ENCODE results near the gene GTF3C5. TPM values are rescaled to one million over a fixed set of nuclear protein-coding genes. Genes with fewer than 3 reads are reported as not detected.

Gene GTF3C5
- polyA plus RNA-seq, 1 of the 3 experiments (the other 2 are of a cell fraction), result 57.3 TPM

DNA sequence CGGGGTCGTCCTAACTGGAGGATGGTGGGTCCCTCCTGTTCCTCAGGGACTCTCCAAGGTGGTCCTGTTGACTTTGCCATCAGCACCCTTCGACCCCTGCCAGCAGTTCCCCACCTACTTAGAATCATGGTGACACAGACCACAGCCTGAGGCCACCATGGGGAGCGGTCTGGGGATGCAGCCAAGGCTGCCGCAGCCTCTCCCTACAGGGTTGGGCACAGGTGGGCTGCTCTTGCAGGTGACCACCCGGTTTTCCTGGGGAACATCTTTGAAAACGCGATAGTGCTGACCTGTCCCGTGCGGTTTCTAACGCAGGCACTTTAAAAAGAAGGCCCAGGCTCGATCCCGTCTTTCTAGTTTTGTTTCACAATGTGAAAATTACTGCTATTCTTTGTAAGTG is 18.2 kb downstream of the GTF3C5 start (continued):
- TF ChIP-seq, protein P1, sequence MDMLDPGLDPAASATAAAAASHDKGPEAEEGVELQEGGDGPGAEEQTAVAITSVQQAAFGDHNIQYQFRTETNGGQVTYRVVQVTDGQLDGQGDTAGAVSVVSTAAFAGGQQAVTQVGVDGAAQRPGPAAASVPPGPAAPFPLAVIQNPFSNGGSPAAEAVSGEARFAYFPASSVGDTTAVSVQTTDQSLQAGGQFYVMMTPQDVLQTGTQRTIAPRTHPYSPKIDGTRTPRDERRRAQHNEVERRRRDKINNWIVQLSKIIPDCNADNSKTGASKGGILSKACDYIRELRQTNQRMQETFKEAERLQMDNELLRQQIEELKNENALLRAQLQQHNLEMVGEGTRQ (IDR thresholded peaks at IDR 0.05; ENCODE audit: borderline replicate concordance, low read depth, low read length), result no peak
- TF ChIP-seq EP300 (IDR thresholded peaks at IDR 0.05; ENCODE audit: borderline replicate concordance in 1 of 2, low read depth in 1 of 2, low read length in 1 of 2), result no peak
- no peak for TF ChIP-seq GATA2 (CRISPR knock-in tag; IDR thresholded peaks at IDR 0.05)
- no peak for TF ChIP-seq YY1 (IDR thresholded peaks at IDR 0.05; ENCODE audit: low read depth)
- no peak for TF ChIP-seq TAF1 (IDR thresholded peaks at IDR 0.05; ENCODE audit: borderline replicate concordance, low read depth, low read length)
- no peak for TF ChIP-seq TCF12 (IDR thresholded peaks at IDR 0.05)
- TF ChIP-seq, protein P2, sequence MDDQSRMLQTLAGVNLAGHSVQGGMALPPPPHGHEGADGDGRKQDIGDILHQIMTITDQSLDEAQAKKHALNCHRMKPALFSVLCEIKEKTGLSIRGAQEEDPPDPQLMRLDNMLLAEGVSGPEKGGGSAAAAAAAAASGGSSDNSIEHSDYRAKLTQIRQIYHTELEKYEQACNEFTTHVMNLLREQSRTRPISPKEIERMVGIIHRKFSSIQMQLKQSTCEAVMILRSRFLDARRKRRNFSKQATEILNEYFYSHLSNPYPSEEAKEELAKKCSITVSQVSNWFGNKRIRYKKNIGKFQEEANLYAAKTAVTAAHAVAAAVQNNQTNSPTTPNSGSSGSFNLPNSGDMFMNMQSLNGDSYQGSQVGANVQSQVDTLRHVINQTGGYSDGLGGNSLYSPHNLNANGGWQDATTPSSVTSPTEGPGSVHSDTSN (IDR thresholded peaks at IDR 0.05), result no peak
- TF ChIP-seq NFIC (IDR thresholded peaks at IDR 0.05; ENCODE audit: borderline replicate concordance), result no peak

- ChIA-PET CTCF (interaction anchor here (1.2 to 2.2 kb wide), 3 partner anchors 11 to 97 kb away, joined by 3 to 12 read pairs (median 3); no protein-coding TSS in a partner anchor), POLR2A (no interaction called here)
- Histone ChIP-seq H3K36me3 (replicated peaks in 1 of 2; ENCODE audit: control insufficient read depth in 1 of 2, insufficient read depth in 2 of 2, low read length in 1 of 2) (peaks cover 7 to 51% of the 10 kb centered on the region in 2 experiments), H3K27me3 (ENCODE audit: insufficient read depth) (no peaks in the 10 kb centered on the region), H3K9me2 (no peaks in the 10 kb centered on the region), H3K9me3 (no peaks in the 10 kb centered on the region), H2AFZ (ENCODE audit: low read depth) (no peak overlapping the region), H3K9ac (no peak overlapping the region), H3K4me3 (ENCODE audit: low read depth in 2 of 2, low read length in 1 of 2) (no peak overlapping the region), H3F3A (replicated peaks; ENCODE audit: insufficient read depth) (no peaks in the 10 kb centered on the region), H3K4me1 (ENCODE audit: control insufficient read depth in 1 of 2, insufficient read depth in 2 of 2, low read depth in 1 of 2, low read length in 1 of 2) (peaks cover 0 to 12% of the 10 kb centered on the region in 2 experiments; a peak in 1 of 4 replicates), H3K4me2 (no peak overlapping the region), H3K27ac (ENCODE audit: low read depth in 2 of 2, low read length in 1 of 2) (no peak overlapping the region), H4K20me1 (ENCODE audit: insufficient read depth) (no peaks in the 10 kb centered on the region), H3K79me2 (ENCODE audit: insufficient read depth) (no peaks in the 10 kb centered on the region)
- TF ChIP-seq ELF1 (IDR thresholded peaks at IDR 0.05), result no peak
- no peak for TF ChIP-seq JUND (IDR thresholded peaks at IDR 0.05)
- TF ChIP-seq TAF1 (IDR thresholded peaks at IDR 0.05; ENCODE audit: borderline replicate concordance, low read depth, low read length), result no peak
- TF ChIP-seq GABPA (IDR thresholded peaks at IDR 0.05; ENCODE audit: low read depth), result no peak
- no peak for DNase-seq
- WGBS (ENCODE audit: low lambda C conversion rate), result 95% methylated on average over 6 of the region's 6 CpGs
Measured at GRCh38 chr9:133050142-133050541, 19.3 kb downstream of the GTF3C5 start.

GRCh38 chr9:133050781-133051180 is 20.0 kb downstream of the GTF3C5 start:
- POLR2A ChIA-PET, result no interaction called here
- no peak for DNase-seq
- no peak overlapping the region for H3K4me3 ChIP-seq (ENCODE audit: low read depth in 2 of 2, low read length in 1 of 2)
- 98% methylated on average over 7 of the region's 10 CpGs for WGBS (ENCODE audit: low lambda C conversion rate)
- H3K9me3 ChIP-seq, result no peaks in the 10 kb centered on the region
- H3K9ac ChIP-seq, result no peak overlapping the region
- peaks cover under 1 to 50% of the 10 kb centered on the region in 2 experiments for H3K36me3 ChIP-seq (replicated peaks in 1 of 2; ENCODE audit: control insufficient read depth in 1 of 2, insufficient read depth in 2 of 2, low read length in 1 of 2)
- no peak overlapping the region for H2AFZ ChIP-seq (ENCODE audit: low read depth)
- H3K4me1 ChIP-seq (ENCODE audit: control insufficient read depth in 1 of 2, insufficient read depth in 2 of 2, low read depth in 1 of 2, low read length in 1 of 2), result peaks cover 0 to 18% of the 10 kb centered on the region in 2 experiments; a peak in 1 of 4 replicates
- no peak overlapping the region for H3K27ac ChIP-seq (ENCODE audit: low read depth in 2 of 2, low read length in 1 of 2)
- TF ChIP-seq, protein P3, sequence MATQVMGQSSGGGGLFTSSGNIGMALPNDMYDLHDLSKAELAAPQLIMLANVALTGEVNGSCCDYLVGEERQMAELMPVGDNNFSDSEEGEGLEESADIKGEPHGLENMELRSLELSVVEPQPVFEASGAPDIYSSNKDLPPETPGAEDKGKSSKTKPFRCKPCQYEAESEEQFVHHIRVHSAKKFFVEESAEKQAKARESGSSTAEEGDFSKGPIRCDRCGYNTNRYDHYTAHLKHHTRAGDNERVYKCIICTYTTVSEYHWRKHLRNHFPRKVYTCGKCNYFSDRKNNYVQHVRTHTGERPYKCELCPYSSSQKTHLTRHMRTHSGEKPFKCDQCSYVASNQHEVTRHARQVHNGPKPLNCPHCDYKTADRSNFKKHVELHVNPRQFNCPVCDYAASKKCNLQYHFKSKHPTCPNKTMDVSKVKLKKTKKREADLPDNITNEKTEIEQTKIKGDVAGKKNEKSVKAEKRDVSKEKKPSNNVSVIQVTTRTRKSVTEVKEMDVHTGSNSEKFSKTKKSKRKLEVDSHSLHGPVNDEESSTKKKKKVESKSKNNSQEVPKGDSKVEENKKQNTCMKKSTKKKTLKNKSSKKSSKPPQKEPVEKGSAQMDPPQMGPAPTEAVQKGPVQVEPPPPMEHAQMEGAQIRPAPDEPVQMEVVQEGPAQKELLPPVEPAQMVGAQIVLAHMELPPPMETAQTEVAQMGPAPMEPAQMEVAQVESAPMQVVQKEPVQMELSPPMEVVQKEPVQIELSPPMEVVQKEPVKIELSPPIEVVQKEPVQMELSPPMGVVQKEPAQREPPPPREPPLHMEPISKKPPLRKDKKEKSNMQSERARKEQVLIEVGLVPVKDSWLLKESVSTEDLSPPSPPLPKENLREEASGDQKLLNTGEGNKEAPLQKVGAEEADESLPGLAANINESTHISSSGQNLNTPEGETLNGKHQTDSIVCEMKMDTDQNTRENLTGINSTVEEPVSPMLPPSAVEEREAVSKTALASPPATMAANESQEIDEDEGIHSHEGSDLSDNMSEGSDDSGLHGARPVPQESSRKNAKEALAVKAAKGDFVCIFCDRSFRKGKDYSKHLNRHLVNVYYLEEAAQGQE (IDR thresholded peaks at IDR 0.05; ENCODE audit: low read depth, low read length), result no peak
- TF ChIP-seq JUND (IDR thresholded peaks at IDR 0.05), result no peak
- TF ChIP-seq, protein P1 (IDR thresholded peaks at IDR 0.05; ENCODE audit: borderline replicate concordance, low read depth, low read length), result no peak
- TF ChIP-seq YY1 (IDR thresholded peaks at IDR 0.05; ENCODE audit: low read depth), result no peak
- TF ChIP-seq SMC3 (IDR thresholded peaks at IDR 0.05; ENCODE audit: low read depth, low read length), result no peak
- TF ChIP-seq POLR2AphosphoS5 (IDR thresholded peaks at IDR 0.05; ENCODE audit: low read depth, low read length), result no peak
- no peak for TF ChIP-seq CHD2 (IDR thresholded peaks at IDR 0.05; ENCODE audit: low read length, partially characterized antibody)
- TF ChIP-seq, protein P4, sequence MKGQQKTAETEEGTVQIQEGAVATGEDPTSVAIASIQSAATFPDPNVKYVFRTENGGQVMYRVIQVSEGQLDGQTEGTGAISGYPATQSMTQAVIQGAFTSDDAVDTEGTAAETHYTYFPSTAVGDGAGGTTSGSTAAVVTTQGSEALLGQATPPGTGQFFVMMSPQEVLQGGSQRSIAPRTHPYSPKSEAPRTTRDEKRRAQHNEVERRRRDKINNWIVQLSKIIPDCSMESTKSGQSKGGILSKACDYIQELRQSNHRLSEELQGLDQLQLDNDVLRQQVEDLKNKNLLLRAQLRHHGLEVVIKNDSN (IDR thresholded peaks at IDR 0.05; ENCODE audit: borderline replicate concordance, low read depth), result no peak
- TF ChIP-seq ELF1 (IDR thresholded peaks at IDR 0.05), result no peak
- no peaks in the 10 kb centered on the region for H3K79me2 ChIP-seq (ENCODE audit: insufficient read depth)
- no peaks in the 10 kb centered on the region for H3F3A ChIP-seq (replicated peaks; ENCODE audit: insufficient read depth)
- no peaks in the 10 kb centered on the region for H3K9me2 ChIP-seq
- CTCF ChIA-PET, result interaction anchor here (1.1 to 1.6 kb wide), 5 partner anchors 9 to 96 kb away, joined by 3 to 5 read pairs (median 3); partner anchors contain the start of gene GTF3C5
- H3K27me3 ChIP-seq (ENCODE audit: insufficient read depth), result no peaks in the 10 kb centered on the region
- H3K4me2 ChIP-seq, result no peak overlapping the region
- no peaks in the 10 kb centered on the region for H4K20me1 ChIP-seq (ENCODE audit: insufficient read depth)

All from SK-N-SH (cell line).